GM08714 (cell line): ENCODE results near the gene FOXK2.
"Not testable (repeated sequence)": the region's sequence is repeated elsewhere in the genome, so short reads cannot be mapped to it uniquely, and the experiment has no call there.

Source experiments
- H3K4me3 ChIP-seq: fragments of 200-500 bp; sonication (Bioruptor generic); 2 replicates; pipeline ENCODE4 v1.5.1; 2014; ENCODE audit warnings: mild to moderate bottlenecking, low read length, inconsistent platforms
- ZNF274 ChIP-seq: IDR thresholded peaks from 2 replicates; pipeline ENCODE4 v1.6.1; 2012; ENCODE audit warnings: mild to moderate bottlenecking, low read depth, low read length

Gene FOXK2

DNA sequence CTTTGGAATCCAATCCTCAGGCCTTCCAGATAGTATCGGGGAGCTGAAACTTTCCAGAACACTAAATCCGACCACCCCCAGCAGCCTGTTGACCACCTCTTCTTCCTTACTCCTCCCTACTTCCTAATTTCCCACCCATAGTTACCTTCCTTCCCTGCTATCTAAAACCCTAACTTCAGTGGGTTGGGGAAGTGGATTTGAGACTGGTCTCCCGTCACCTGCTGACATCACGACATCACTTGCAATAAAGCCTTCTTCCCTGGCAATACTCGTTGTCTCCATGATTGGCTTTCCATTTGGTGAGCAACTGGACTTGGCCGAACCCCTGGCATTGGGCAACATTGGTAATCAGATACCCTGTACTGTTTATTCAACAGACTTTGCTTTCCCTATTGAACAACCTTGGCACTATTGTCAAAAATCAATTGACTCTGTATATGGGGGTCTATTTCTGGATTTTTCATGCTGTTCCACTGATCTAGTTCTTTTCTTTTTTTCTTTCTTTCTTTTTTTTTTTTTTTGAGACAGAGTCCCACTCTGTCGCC, 11.8 kb upstream of the FOXK2 start:
- no peak overlapping the region for H3K4me3 ChIP-seq
- TF ChIP-seq ZNF274: no peak

DNA sequence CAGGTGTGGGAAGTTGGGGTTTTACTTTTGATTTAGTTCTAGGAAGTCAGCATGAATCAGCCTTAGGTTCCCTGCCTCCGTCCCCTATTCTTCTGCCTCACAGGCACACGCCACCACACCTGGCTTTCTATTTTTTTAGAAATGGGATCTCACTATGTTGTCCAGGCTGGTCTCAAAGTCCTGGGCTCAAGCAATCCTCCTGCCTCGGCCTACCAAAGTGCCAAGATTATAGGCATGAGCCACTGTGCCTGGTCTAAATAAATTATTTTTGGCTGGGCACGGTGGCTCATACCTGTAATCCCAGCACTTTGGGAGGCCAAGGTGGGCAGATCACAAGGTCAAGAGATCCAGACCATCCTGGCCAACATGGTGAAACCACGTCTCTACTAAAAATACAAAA, 7.9 kb upstream of the FOXK2 start:
- not testable (repeated sequence) for H3K4me3 ChIP-seq

GRCh38 chr17:82513864-82514263, 5.7 kb upstream of the FOXK2 start:
- not testable (repeated sequence) for H3K4me3 ChIP-seq

GRCh38 chr17:82517230-82517865, 2.2 kb upstream of the FOXK2 start:
- TF ChIP-seq ZNF274: no peak
- H3K4me3 ChIP-seq: no peak overlapping the region

- H3K4me3 ChIP-seq: peak overlapping the region; percentile 82
- TF ChIP-seq ZNF274: no peak
Measured at GRCh38 chr17:82519971-82520903, 705 bp downstream of the FOXK2 start.

DNA sequence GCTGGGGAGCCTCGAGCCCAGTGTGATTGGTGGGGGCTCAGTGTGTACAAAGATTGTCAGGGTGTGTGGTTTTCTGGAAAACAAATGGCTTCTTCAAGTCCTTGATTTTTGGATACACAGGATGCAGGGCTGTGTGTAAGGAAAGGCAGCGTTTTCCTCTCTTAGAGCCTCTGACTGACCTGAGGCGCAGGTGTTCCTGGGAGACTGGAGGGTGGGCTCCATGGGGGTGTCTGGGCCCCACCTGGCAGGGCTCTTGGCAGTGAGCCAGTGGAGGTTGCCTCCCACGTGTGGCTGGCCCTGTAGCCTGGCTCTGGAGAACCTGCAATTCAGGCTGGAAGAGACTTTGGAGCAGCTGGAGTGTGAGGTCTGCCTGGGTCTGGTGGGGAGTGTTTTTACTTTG, 5.0 kb downstream of the FOXK2 start:
- no peak for TF ChIP-seq ZNF274
- H3K4me3 ChIP-seq: no peak overlapping the region

DNA sequence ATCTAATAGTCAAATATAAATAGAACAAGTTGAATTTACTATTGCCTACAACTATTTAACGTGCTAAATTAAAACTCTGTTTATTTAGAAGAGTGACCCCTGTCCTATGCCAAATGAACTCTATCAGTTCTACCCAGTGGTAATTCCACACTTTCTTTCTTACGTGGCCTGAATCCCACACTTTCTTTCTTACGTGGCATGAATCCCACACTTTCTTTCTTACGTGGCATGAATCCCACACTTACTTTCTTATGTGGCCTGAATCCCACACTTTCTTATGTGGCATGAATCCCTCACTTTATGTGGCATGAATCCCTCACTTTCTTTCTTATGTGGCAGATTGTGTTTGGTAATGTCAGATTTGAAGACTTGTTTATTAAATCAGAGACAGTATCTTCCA, 6.2 kb downstream of the FOXK2 start:
- TF ChIP-seq ZNF274: no peak

DNA sequence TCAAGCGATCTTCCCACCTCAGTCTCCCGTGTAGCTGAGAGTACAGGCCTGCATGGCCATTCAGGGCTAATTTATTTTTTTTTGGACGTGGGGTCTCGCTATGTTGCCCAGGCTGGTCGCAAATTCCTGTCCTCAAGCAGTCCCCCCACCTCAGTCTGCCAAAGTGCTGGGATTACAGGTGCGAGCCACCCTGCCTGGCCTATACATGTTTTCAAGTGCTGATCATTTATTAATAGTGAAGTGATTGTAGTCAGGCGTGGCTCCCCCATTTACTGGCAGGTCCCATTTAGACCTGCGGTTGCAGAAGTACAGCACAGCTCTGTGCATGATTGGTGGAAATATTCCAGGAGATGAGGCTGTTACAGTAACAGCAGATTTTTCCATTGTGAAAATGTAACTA, 8.4 kb downstream of the FOXK2 start:
- no peak overlapping the region for H3K4me3 ChIP-seq
- no peak for TF ChIP-seq ZNF274

More for the DNA sequence above, 6.2 kb downstream of the FOXK2 start:
- no peak overlapping the region for H3K4me3 ChIP-seq

DNA sequence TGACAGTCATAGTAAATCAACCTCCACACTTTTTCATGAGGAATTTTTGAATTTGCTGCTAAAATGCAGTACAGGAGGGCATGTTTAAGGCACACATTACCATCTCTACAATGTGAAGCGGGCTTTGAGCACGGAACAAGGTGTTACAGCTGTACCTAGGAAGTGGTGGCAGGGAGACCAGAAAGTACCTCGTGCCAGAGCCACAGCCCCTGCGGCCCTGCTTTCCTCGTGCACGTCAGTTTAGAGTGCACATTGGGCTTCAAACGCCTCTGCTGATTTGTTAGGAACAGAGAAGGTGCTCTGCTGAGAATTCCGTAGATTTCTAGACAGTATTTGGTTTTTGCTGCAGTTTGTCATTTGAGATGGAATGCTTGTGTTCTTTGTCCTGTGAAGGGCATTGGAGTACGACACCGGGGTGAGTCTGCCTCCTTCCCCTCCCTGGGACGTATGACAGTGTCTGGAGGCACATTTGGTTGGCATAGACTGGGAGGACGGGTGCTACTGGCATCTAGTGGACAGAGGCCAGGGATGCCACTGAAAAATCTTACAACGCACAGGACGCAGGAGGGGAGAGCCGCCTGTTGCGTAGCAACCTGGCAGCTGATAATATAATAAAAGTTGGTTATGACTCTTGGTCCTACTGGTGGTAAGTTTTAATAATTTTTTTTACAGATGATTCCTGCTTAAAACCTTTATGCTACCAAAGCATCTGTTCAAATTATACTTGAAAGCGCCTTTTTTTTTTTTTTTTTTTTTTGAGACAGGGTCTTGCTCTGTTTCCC, 9.1 kb downstream of the FOXK2 start:
- no peak for TF ChIP-seq ZNF274
- no peak overlapping the region for H3K4me3 ChIP-seq

DNA sequence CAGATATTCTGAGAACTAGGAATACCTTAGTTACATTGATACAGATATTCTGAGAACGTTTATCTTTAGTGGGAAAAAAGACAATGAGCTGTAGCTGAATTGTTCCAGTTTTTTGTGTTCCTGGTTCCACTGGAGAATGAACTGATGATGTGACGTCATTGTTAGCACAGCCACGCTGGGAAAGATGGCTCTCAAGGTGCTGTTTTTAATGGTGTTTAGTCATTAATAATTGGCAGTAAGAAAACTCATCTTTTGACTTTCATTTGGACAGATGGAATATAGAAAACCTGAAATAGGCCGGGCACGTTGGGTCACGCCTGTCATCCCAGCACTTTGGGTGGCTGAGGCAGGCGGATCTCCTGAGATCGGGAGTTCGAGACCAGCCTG, 10.4 kb downstream of the FOXK2 start:
- TF ChIP-seq ZNF274: no peak
- no peak overlapping the region for H3K4me3 ChIP-seq

DNA sequence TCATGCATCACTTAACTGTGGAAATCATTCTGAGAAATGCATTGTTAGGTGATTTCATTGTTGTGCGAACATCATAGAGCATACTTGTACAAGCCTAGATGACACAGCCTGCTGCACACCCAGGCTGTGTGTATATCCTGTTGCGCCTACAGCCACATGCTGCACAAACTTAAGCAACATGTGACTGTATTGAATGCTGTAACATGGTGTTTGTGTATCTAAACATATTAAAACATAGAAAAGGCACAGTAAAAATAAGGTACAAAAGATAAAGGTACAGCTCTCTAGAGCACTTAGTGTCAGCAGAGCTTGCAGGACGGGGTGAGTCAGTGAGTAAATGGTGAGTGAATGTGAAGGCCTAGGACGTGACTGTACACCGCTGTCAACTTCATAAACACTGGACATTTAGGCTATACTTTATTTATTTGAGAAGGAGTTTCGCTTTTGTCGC, 11.9 kb downstream of the FOXK2 start:
- no peak overlapping the region for H3K4me3 ChIP-seq
- no peak for TF ChIP-seq ZNF274

- no peak overlapping the region for H3K4me3 ChIP-seq
- no peak for TF ChIP-seq ZNF274
Measured at GRCh38 chr17:82534401-82534812, 14.9 kb downstream of the FOXK2 start.

- H3K4me3 ChIP-seq: no peak overlapping the region
- TF ChIP-seq ZNF274: no peak
Measured at GRCh38 chr17:82536512-82537201, 17.1 kb downstream of the FOXK2 start.

GRCh38 chr17:82537228-82537627, 17.7 kb downstream of the FOXK2 start:
- H3K4me3 ChIP-seq: not testable (repeated sequence)

- H3K4me3 ChIP-seq: not testable (repeated sequence)
Measured at GRCh38 chr17:82539076-82539475, 19.5 kb downstream of the FOXK2 start.
